ENCODE data around the gene AGMO. TPM values are rescaled to one million over a fixed set of nuclear protein-coding genes. Genes with fewer than 3 reads are reported as not detected.
"Not testable (repeated sequence)": the region's sequence is repeated elsewhere in the genome, so short reads cannot be mapped to it uniquely, and the experiment has no call there.

Gene AGMO
- polyA plus RNA-seq, 4 donors, result 0.86 to 1.1 (median 0.95) TPM

- DNase-seq (ENCODE audit: low read depth in 4 of 4, low spot score in 3 of 4), result no peak
Observed at GRCh38 chr7:15566476-15566875, 4.7 kb upstream of the AGMO start.

GRCh38 chr7:15560968-15561367 is 847 bp downstream of the AGMO start:
- no peak for DNase-seq (ENCODE audit: low read depth in 4 of 4, low spot score in 3 of 4)

GRCh38 chr7:15559416-15559928 is 2.3 kb downstream of the AGMO start:
- no peak for DNase-seq (ENCODE audit: low read depth in 4 of 4, low spot score in 3 of 4)

- no peak for DNase-seq (ENCODE audit: low read depth in 4 of 4, low spot score in 3 of 4)
Observed at GRCh38 chr7:15558756-15559155, 3.1 kb downstream of the AGMO start.

GRCh38 chr7:15557686-15558085 is 4.1 kb downstream of the AGMO start:
- no peak for DNase-seq (ENCODE audit: low read depth in 4 of 4, low spot score in 3 of 4)

- no peak for DNase-seq (ENCODE audit: low read depth in 4 of 4, low spot score in 3 of 4)
Observed at GRCh38 chr7:15557186-15557585, 4.6 kb downstream of the AGMO start.

- DNase-seq (ENCODE audit: low read depth in 4 of 4, low spot score in 3 of 4), result no peak
Observed at GRCh38 chr7:15556339-15557105, 5.3 kb downstream of the AGMO start.

GRCh38 chr7:15555381-15555859 is 6.4 kb downstream of the AGMO start:
- DNase-seq (ENCODE audit: low read depth in 4 of 4, low spot score in 3 of 4), result no peak

GRCh38 chr7:15554744-15555143 is 7.1 kb downstream of the AGMO start:
- no peak for DNase-seq (ENCODE audit: low read depth in 4 of 4, low spot score in 3 of 4)

GRCh38 chr7:15554081-15554480 is 7.7 kb downstream of the AGMO start:
- no peak for DNase-seq (ENCODE audit: low read depth in 4 of 4, low spot score in 3 of 4)

- DNase-seq (ENCODE audit: low read depth in 4 of 4, low spot score in 3 of 4), result not testable (repeated sequence)
Observed at GRCh38 chr7:15547320-15547719, 14.5 kb downstream of the AGMO start.

GRCh38 chr7:15546272-15546792 is 15.5 kb downstream of the AGMO start:
- no peak for DNase-seq (ENCODE audit: low read depth in 4 of 4, low spot score in 3 of 4)

GRCh38 chr7:15544050-15544449 is 17.8 kb downstream of the AGMO start:
- DNase-seq (ENCODE audit: low read depth in 4 of 4, low spot score in 3 of 4), result no peak

- DNase-seq (ENCODE audit: low read depth in 4 of 4, low spot score in 3 of 4), result no peak
Observed at GRCh38 chr7:15543256-15543655, 18.6 kb downstream of the AGMO start.

- no peak for DNase-seq (ENCODE audit: low read depth in 4 of 4, low spot score in 3 of 4)
Observed at GRCh38 chr7:15527648-15528047, 34.2 kb downstream of the AGMO start.

GRCh38 chr7:15525652-15526263 is 36.1 kb downstream of the AGMO start:
- no peak for DNase-seq (ENCODE audit: low read depth in 4 of 4, low spot score in 3 of 4)

- DNase-seq (ENCODE audit: low read depth in 4 of 4, low spot score in 3 of 4), result no peak
Observed at GRCh38 chr7:15524077-15524476, 37.7 kb downstream of the AGMO start.

- DNase-seq (ENCODE audit: low read depth in 4 of 4, low spot score in 3 of 4), result not testable (repeated sequence)
Observed at GRCh38 chr7:15517865-15518264, 44.0 kb downstream of the AGMO start.

- DNase-seq (ENCODE audit: low read depth in 4 of 4, low spot score in 3 of 4), result no peak
Observed at GRCh38 chr7:15515252-15515651, 46.6 kb downstream of the AGMO start.

- no peak for DNase-seq (ENCODE audit: low read depth in 4 of 4, low spot score in 3 of 4)
Observed at GRCh38 chr7:15508258-15508657, 53.6 kb downstream of the AGMO start.

GRCh38 chr7:15507708-15508107 is 54.1 kb downstream of the AGMO start:
- DNase-seq (ENCODE audit: low read depth in 4 of 4, low spot score in 3 of 4), result no peak

- no peak for DNase-seq (ENCODE audit: low read depth in 4 of 4, low spot score in 3 of 4)
Observed at GRCh38 chr7:15507171-15507570, 54.6 kb downstream of the AGMO start.

Data from right renal pelvis (tissue), 4 donors.